HEK293 (cell line): Measurements from ENCODE around the gene LHFPL3.

ENCODE experiments used
- CTCF ChIA-PET: fragments of 350-600 bp; formaldehyde crosslinking; extraction: SDS; loops from one replicate; lab custom pipeline; 2021; ENCODE audit warnings: antibody characterized with exemption; lab: Yijun Ruan, JAX
- POLR2A ChIA-PET: fragments of 300-600 bp; formaldehyde crosslinking; extraction: SDS; loops from one replicate; lab custom pipeline; 2020; ENCODE audit warnings: antibody characterized with exemption, inconsistent platforms; lab: Yijun Ruan, JAX
- H3K27ac ChIP-seq: fragments of 200-500 bp; sonication (Bioruptor generic); 2 replicates; pipeline ENCODE4 v1.5.1; 2014; ENCODE audit warnings: low read depth, low read length, control low read depth, inconsistent platforms; ENCODE audit errors: extremely low read depth
- H3K36me3 ChIP-seq, 2 experiments: fragments of 200-500 bp in 1 of 2; sonication (Bioruptor generic) in 1 of 2; 1 replicate in 1 of 2; 2 replicates in 1 of 2; pipeline ENCODE4 v1.5.1; 2014 to 2017; ENCODE audit warnings: inconsistent platforms in 2 of 2, low read length in 2 of 2; ENCODE audit not compliant: control insufficient read depth in 2 of 2, insufficient read depth in 1 of 2
- H3K4me1 ChIP-seq: fragments of 200-500 bp; sonication (Bioruptor generic); 2 replicates; pipeline ENCODE4 v1.5.1; 2014; ENCODE audit warnings: mild to moderate bottlenecking, low read length, inconsistent platforms; ENCODE audit not compliant: control insufficient read depth, insufficient read depth
- H3K4me3 ChIP-seq: 2 replicates; pipeline ENCODE4 v1.5.1; 2011; ENCODE audit warnings: low read depth, mild to moderate bottlenecking, control low read depth, low read length, moderate library complexity
- H3K9me3 ChIP-seq: fragments of 200-500 bp; sonication (Bioruptor generic); 2 replicates; pipeline ENCODE4 v1.5.1; 2014; ENCODE audit warnings: low read depth, low read length, inconsistent platforms; ENCODE audit not compliant: control insufficient read depth, insufficient read depth
- GLIS1 ChIP-seq: fragments of 450-650 bp; formaldehyde crosslinking; IDR thresholded peaks from 2 replicates; pipeline ENCODE4 v1.5.1; 2016; ENCODE audit warnings: missing biosample characterization, missing genetic modification characterization
- KLF9 ChIP-seq: fragments of 450-650 bp; formaldehyde crosslinking; IDR thresholded peaks from 2 replicates; pipeline ENCODE4 v1.5.1; 2016; ENCODE audit warnings: missing biosample characterization, missing genetic modification characterization, low read depth
- SP3 ChIP-seq: fragments of 450-650 bp; formaldehyde crosslinking; IDR thresholded peaks from 2 replicates; pipeline ENCODE4 v1.5.1; 2016; ENCODE audit warnings: missing biosample characterization, missing genetic modification characterization
- YY2 ChIP-seq: fragments of 450-650 bp; formaldehyde crosslinking; IDR thresholded peaks from 2 replicates; pipeline ENCODE4 v1.5.1; 2016; ENCODE audit warnings: missing biosample characterization, missing genetic modification characterization
- ZBTB7A ChIP-seq: fragments of 450-650 bp; formaldehyde crosslinking; IDR thresholded peaks from 2 replicates; pipeline ENCODE4 v1.5.1; 2016; ENCODE audit warnings: low read depth, missing biosample characterization, missing genetic modification characterization
- ZFHX2 ChIP-seq: fragments of 450-650 bp; formaldehyde crosslinking; conservative IDR thresholded peaks from 2 replicates; pipeline ENCODE4 v1.5.1; 2016; ENCODE audit warnings: missing biosample characterization, missing genetic modification characterization
- ZIC2 ChIP-seq: fragments of 450-650 bp; formaldehyde crosslinking; IDR thresholded peaks from 2 replicates; pipeline ENCODE4 v1.5.1; 2016; ENCODE audit warnings: missing biosample characterization, missing genetic modification characterization
- ZNF112 ChIP-seq: fragments of 450-650 bp; formaldehyde crosslinking; IDR thresholded peaks from 2 replicates; pipeline ENCODE4 v1.5.0; 2017; ENCODE audit warnings: missing biosample characterization, missing genetic modification characterization
- ZNF121 ChIP-seq: fragments of 450-650 bp; formaldehyde crosslinking; IDR thresholded peaks from 2 replicates; pipeline ENCODE4 v1.5.1; 2016; ENCODE audit warnings: missing biosample characterization, missing genetic modification characterization
- ZNF311 ChIP-seq: fragments of 450-650 bp; formaldehyde crosslinking; IDR thresholded peaks from 2 replicates; pipeline ENCODE4 v1.5.1; 2017; ENCODE audit warnings: missing biosample characterization, missing genetic modification characterization, borderline replicate concordance
- ZNF324 ChIP-seq: fragments of 450-650 bp; formaldehyde crosslinking; IDR thresholded peaks from 2 replicates; pipeline ENCODE4 v1.5.1; 2016; ENCODE audit warnings: missing biosample characterization, missing genetic modification characterization
- ZNF335 ChIP-seq: fragments of 450-650 bp; formaldehyde crosslinking; conservative IDR thresholded peaks from 2 replicates; pipeline ENCODE4 v1.5.1; 2016; ENCODE audit warnings: missing biosample characterization, missing genetic modification characterization
- ZNF423 ChIP-seq: fragments of 450-650 bp; formaldehyde crosslinking; IDR thresholded peaks from 2 replicates; pipeline ENCODE4 v1.5.1; 2016; ENCODE audit warnings: missing biosample characterization, missing genetic modification characterization
- ZNF555 ChIP-seq: fragments of 450-650 bp; formaldehyde crosslinking; conservative IDR thresholded peaks from 2 replicates; pipeline ENCODE4 v1.5.1; 2017; ENCODE audit warnings: missing biosample characterization, mild to moderate bottlenecking, missing genetic modification characterization, inconsistent platforms
- ZNF654 ChIP-seq: fragments of 450-650 bp; formaldehyde crosslinking; IDR thresholded peaks from 2 replicates; pipeline ENCODE4 v1.5.1; 2016; ENCODE audit warnings: low read depth, missing biosample characterization, missing genetic modification characterization
- ZNF658 ChIP-seq: fragments of 450-650 bp; formaldehyde crosslinking; IDR thresholded peaks from 2 replicates; pipeline ENCODE4; 2016; ENCODE audit warnings: missing biosample characterization, missing genetic modification characterization
- ZNF664 ChIP-seq: fragments of 450-650 bp; formaldehyde crosslinking; IDR thresholded peaks from 2 replicates; pipeline ENCODE4 v1.5.1; 2016; ENCODE audit warnings: missing biosample characterization, missing genetic modification characterization
- ZSCAN23 ChIP-seq: fragments of 450-650 bp; formaldehyde crosslinking; IDR thresholded peaks from 2 replicates; pipeline ENCODE4 v1.5.1; 2016; ENCODE audit warnings: missing biosample characterization, missing genetic modification characterization
- TF ChIP-seq, protein P1 (sequence below): fragments of 450-650 bp; formaldehyde crosslinking; IDR thresholded peaks from 2 replicates; pipeline ENCODE4 v1.5.1; 2017; ENCODE audit warnings: missing biosample characterization, missing genetic modification characterization
- TF ChIP-seq, protein P2 (sequence below): fragments of 450-650 bp; formaldehyde crosslinking; IDR thresholded peaks from 2 replicates; pipeline ENCODE4; 2016; ENCODE audit warnings: missing biosample characterization, missing genetic modification characterization
- TF ChIP-seq, protein P3 (sequence below): fragments of 450-650 bp; IDR thresholded peaks from 2 replicates; pipeline ENCODE4 v1.5.1; 2018; ENCODE audit warnings: missing biosample characterization, mild to moderate bottlenecking, missing genetic modification characterization

LHFPL3 gene

DNA sequence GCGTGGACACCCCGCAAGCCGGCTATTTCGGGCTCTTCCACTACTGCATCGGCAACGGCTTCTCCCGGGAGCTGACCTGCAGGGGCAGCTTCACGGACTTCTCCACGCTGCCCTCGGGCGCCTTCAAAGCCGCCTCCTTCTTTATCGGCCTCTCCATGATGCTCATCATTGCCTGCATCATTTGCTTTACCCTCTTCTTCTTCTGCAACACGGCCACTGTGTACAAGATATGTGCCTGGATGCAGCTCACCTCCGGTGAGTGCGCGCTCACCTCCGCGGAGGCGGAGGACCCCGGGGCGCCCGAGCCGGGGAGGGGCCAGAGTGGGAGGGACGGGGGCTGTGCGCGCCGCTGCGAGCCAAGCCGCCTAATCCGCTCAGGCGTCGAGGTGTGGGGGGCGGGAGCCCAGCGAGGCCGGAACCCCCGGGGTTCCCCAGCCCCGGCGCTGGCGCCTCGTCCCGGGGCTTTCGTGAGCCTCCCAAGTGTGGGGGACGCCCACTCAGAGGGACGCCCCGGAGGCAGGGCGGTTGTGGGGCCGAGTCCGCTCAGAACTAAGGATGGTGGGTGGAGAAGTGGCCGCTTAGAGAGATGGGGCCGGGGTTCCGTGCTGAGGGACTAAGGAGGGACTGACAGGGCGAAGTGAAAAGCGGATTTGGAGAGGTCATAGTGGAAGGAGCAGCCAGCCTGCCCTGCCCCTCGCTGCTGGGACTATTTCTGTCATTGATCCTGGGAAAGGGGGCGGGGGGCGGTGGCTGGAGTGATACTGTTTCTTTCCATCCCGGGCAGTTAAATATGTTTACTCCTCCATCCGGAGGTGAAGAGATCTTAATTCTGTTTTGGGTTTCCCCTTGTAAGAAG, 795 bp downstream of the LHFPL3 start (continued):
- peak; percentile 17; the same call in 1 of the 2 replicates for TF ChIP-seq GLIS1 (tag by site-specific recombination)
- TF ChIP-seq ZNF555 (tag by site-specific recombination): no peak
- TF ChIP-seq ZNF324 (tag by site-specific recombination): no peak
- TF ChIP-seq ZNF311: no peak
- TF ChIP-seq ZIC2 (tag by site-specific recombination): peak; percentile 34; the same call in 1 of the 2 replicates
- TF ChIP-seq SP3: peak; percentile 70
- TF ChIP-seq, protein P1, sequence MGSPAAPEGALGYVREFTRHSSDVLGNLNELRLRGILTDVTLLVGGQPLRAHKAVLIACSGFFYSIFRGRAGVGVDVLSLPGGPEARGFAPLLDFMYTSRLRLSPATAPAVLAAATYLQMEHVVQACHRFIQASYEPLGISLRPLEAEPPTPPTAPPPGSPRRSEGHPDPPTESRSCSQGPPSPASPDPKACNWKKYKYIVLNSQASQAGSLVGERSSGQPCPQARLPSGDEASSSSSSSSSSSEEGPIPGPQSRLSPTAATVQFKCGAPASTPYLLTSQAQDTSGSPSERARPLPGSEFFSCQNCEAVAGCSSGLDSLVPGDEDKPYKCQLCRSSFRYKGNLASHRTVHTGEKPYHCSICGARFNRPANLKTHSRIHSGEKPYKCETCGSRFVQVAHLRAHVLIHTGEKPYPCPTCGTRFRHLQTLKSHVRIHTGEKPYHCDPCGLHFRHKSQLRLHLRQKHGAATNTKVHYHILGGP (tag by site-specific recombination): no peak
- TF ChIP-seq ZNF121 (tag by site-specific recombination): no peak
- TF ChIP-seq, protein P2, sequence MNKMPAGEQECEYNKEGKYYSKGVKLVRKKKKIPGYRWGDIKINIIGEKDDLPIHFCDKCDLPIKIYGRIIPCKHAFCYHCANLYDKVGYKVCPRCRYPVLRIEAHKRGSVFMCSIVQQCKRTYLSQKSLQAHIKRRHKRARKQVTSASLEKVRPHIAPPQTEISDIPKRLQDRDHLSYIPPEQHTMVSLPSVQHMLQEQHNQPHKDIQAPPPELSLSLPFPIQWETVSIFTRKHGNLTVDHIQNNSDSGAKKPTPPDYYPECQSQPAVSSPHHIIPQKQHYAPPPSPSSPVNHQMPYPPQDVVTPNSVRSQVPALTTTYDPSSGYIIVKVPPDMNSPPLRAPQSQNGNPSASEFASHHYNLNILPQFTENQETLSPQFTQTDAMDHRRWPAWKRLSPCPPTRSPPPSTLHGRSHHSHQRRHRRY (tag by site-specific recombination): no peak
- TF ChIP-seq ZFHX2 (tag by site-specific recombination): peak; percentile 87
- no peak for TF ChIP-seq ZBTB7A (tag by site-specific recombination)
- peak; percentile 92 for TF ChIP-seq ZNF335 (tag by site-specific recombination)
- TF ChIP-seq, all 188 proteins: peak for 10

DNA sequence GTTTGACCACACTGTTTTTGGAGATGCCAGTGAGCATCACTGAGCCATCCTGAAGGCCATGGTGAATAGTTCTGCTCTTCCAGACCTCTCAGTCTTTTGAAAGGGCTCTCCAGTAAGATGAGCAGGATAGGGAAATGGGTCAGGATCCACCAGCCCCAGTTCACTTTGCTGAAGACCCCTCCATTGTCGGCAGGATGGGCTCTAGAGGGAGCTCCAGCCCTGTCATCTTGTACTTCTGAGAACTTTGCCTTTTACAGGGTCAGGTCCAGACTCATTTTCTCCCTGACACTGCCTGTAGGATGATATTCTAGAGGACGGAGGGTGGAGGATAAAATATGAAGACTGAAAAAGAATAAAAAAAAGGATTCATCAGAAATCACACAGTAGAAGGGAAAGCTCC, 13.1 kb downstream of the LHFPL3 start:
- Histone ChIP-seq H3K36me3 (no peaks in the 10 kb centered on the region), H3K4me3 (no peak overlapping the region), H3K4me1 (no peaks in the 10 kb centered on the region), H3K27ac (no peak overlapping the region), H3K9me3 (no peaks in the 10 kb centered on the region)
- CTCF ChIA-PET: interaction anchor here (0.6 to 1.5 kb wide), 10 partner anchors 17 to 651 kb away, joined by 3 to 5 read pairs (median 4); no protein-coding TSS in a partner anchor
- POLR2A ChIA-PET: interaction anchor here (0.9 kb wide), 1 partner anchor 11 kb away, joined by 3 read pairs; no protein-coding TSS in a partner anchor
- TF ChIP-seq ZNF654 (tag by site-specific recombination) (0 out of 2 replicates have a peak, but pooled peaks have one; percentile 5), ZNF324 (tag by site-specific recombination) (no peak), ZNF423 (tag by site-specific recombination) (no peak)
- TF ChIP-seq, protein P3, sequence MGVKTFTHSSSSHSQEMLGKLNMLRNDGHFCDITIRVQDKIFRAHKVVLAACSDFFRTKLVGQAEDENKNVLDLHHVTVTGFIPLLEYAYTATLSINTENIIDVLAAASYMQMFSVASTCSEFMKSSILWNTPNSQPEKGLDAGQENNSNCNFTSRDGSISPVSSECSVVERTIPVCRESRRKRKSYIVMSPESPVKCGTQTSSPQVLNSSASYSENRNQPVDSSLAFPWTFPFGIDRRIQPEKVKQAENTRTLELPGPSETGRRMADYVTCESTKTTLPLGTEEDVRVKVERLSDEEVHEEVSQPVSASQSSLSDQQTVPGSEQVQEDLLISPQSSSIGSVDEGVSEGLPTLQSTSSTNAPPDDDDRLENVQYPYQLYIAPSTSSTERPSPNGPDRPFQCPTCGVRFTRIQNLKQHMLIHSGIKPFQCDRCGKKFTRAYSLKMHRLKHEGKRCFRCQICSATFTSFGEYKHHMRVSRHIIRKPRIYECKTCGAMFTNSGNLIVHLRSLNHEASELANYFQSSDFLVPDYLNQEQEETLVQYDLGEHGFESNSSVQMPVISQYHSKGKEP: no peak

DNA sequence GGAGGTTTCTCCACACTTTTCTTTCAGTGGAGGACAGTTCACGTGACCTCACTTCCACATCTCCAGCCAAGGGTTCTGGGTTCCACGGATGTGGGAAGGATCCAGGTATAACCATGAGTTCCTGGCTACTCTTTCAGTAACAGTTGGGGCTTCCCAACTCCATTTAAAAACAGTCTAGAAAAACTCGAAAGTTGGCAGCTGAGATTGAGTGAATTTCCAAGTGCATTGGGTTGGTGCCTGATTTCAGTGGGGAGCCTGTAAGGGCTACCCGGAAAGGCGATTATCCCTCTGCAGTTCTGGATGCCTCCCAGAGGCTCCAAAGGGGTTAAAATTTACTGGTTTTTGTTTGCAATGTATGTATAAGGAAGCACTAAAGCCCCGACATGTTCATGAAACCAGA, 24.3 kb downstream of the LHFPL3 start:
- POLR2A ChIA-PET: no interaction called here
- Histone ChIP-seq H3K4me3 (no peak overlapping the region), H3K9me3 (no peaks in the 10 kb centered on the region), H3K27ac (no peak overlapping the region), H3K36me3 (no peaks in the 10 kb centered on the region), H3K4me1 (no peaks in the 10 kb centered on the region)
- CTCF ChIA-PET: no interaction called here
- TF ChIP-seq ZNF664 (tag by site-specific recombination) (no peak), ZNF112 (tag by site-specific recombination) (no peak), ZSCAN23 (no peak), YY2 (tag by site-specific recombination) (no peak), KLF9 (tag by site-specific recombination) (no peak), ZNF658 (no peak)
